Measurements from ENCODE around the gene TACC2. TPM values are rescaled to one million over a fixed set of nuclear protein-coding genes. Genes with fewer than 3 reads are reported as not detected.
A peak's percentile ranks its signal among the peaks of the same experiment; 100 is the strongest.

The TACC2 gene
- total and polyA plus RNA-seq, 2 experiments from 2014 or later = 30.8 to 35.9 TPM

GRCh38 chr10:122122493-122122892 is 133.5 kb downstream of the TACC2 start:
- Histone ChIP-seq H3K27ac (ENCODE audit: low read depth) (no peak overlapping the region), H2AFZ (no peak overlapping the region), H3K9me2 (ENCODE audit: insufficient read depth) (no peaks in the 10 kb centered on the region), H3K79me2 (replicated peaks; ENCODE audit: insufficient read depth) (peaks cover 39% of the 10 kb centered on the region), H3K36me3 (ENCODE audit: insufficient read depth) (no peaks in the 10 kb centered on the region), H3F3A (replicated peaks; ENCODE audit: low read depth) (no peaks in the 10 kb centered on the region), H3K4me1 (ENCODE audit: insufficient read depth) (peaks cover 11% of the 10 kb centered on the region), H3K4me2 (no peak overlapping the region), H3K4me3 (no peak overlapping the region), H4K20me1 (replicated peaks; ENCODE audit: insufficient read depth) (no peaks in the 10 kb centered on the region; the same call in 1 of the 2 replicates), H3K27me3 (ENCODE audit: insufficient read depth) (no peaks in the 10 kb centered on the region)
- peak; percentile 28 for ATAC-seq
- Mint-ChIP-seq H3K4me1 (peaks cover 35% of the 10 kb centered on the region), H3K36me3 (ENCODE audit: low read depth) (peaks cover 9% of the 10 kb centered on the region), H3K27me3 (ENCODE audit: insufficient read depth, low read depth, poor library complexity) (peaks cover 10% of the 10 kb centered on the region), H3K27ac (no peak overlapping the region), H3K9me3 (no peaks in the 10 kb centered on the region; the same call in 2 of the 3 replicates), H3K4me3 (no peak overlapping the region)
- no peak for TF ChIP-seq ZNF114 (CRISPR knock-in tag; IDR thresholded peaks at IDR 0.05)
- no peak for TF ChIP-seq REST (IDR thresholded peaks at IDR 0.05; ENCODE audit: unreplicated experiment)
- TF ChIP-seq EZH2phosphoT487 (IDR thresholded peaks at IDR 0.05; ENCODE audit: unreplicated experiment) = no peak
- no peak for TF ChIP-seq NANOG (IDR thresholded peaks at IDR 0.05; ENCODE audit: borderline replicate concordance)
- no peak for TF ChIP-seq ZNF331 (CRISPR knock-in tag; IDR thresholded peaks at IDR 0.05; ENCODE audit: low read depth)
- TF ChIP-seq CREB1 (CRISPR knock-in tag; IDR thresholded peaks at IDR 0.05; ENCODE audit: low read depth) = no peak
- no peak for TF ChIP-seq EZH2 (IDR thresholded peaks at IDR 0.05; ENCODE audit: low read depth, unreplicated experiment)
- no peak for TF ChIP-seq CTCF (conservative IDR thresholded peaks at IDR 0.05; ENCODE audit: low read depth in 2 of 2)
- TF ChIP-seq POLR2AphosphoS5 (IDR thresholded peaks at IDR 0.05; ENCODE audit: low read depth) = no peak
- no peak for TF ChIP-seq JUNB (IDR thresholded peaks at IDR 0.05; ENCODE audit: unreplicated experiment)
- TF ChIP-seq STAT1 (IDR thresholded peaks at IDR 0.05; ENCODE audit: unreplicated experiment) = no peak
- no peak for TF ChIP-seq ZNF462 (CRISPR knock-in tag; IDR thresholded peaks at IDR 0.05)
- TF ChIP-seq ETS1 (IDR thresholded peaks at IDR 0.05) = no peak
- no peak for DNase-seq (ENCODE audit: low spot score)
